Caco-2 (cell line): ENCODE results near the gene KRT71. TPM values are rescaled to one million over a fixed set of nuclear protein-coding genes. Genes with fewer than 3 reads are reported as not detected.

Source experiments
- BruUV-seq: library from RNA; stranded (reverse); fragments of 400-500 nt; replicated peaks from 2 replicates; lab custom pipeline; 2021; lab: Mats Ljungman, UMichigan
- CTCF ChIA-PET: fragments of 300-600 bp; sonication (Branson Sonifier 250); formaldehyde crosslinking; loops from one replicate; lab custom pipeline; 2022; ENCODE audit warnings: antibody characterized with exemption; lab: Charles Lee
- POLR2A ChIA-PET: fragments of 300-600 bp; sonication (Branson Sonifier 250); formaldehyde crosslinking; loops from one replicate; lab custom pipeline; 2022; ENCODE audit warnings: antibody characterized with exemption; lab: Charles Lee
- DNase-seq, 2 experiments: peaks; one replicate each; pipeline versions ENCODE4 v3.0.0 to v3.0.0-alpha.2; 2020 to 2022
- H3K27me3 ChIP-seq: replicated peaks from 2 replicates; pipeline ENCODE4 v1.6.0; 2011; ENCODE audit warnings: low read length; ENCODE audit not compliant: control insufficient read depth, insufficient read depth
- H3K36me3 ChIP-seq: 2 replicates; pipeline ENCODE4 v1.5.1; 2011; ENCODE audit warnings: low read length; ENCODE audit not compliant: control insufficient read depth, insufficient read depth
- H3K4me1 ChIP-seq: fragments of 250-450 bp; sonication (Bioruptor Pico); 2 replicates; pipeline ENCODE4 v1.5.1; 2020; ENCODE audit warnings: mild to moderate bottlenecking
- H3K4me3 ChIP-seq: 2 replicates; pipeline ENCODE4 v1.5.1; 2011; ENCODE audit warnings: low read depth, mild to moderate bottlenecking, control low read depth, low read length
- H3K9me3 ChIP-seq: fragments of 250-450 bp; sonication (Bioruptor Pico); 2 replicates; pipeline ENCODE4 v1.5.1; 2020; ENCODE audit warnings: mild to moderate bottlenecking, moderate library complexity
- H3K27ac Mint-ChIP-seq: one replicate; pipeline ENCODE4 v1.8.0; 2022; ENCODE audit warnings: mixed read lengths; ENCODE audit not compliant: unreplicated experiment
- H3K27me3 Mint-ChIP-seq: one replicate; pipeline ENCODE4 v1.8.0; 2022; ENCODE audit warnings: mixed read lengths; ENCODE audit not compliant: insufficient read depth, unreplicated experiment
- H3K36me3 Mint-ChIP-seq: one replicate; pipeline ENCODE4 v1.8.0; 2022; ENCODE audit warnings: mild to moderate bottlenecking, mixed read lengths; ENCODE audit not compliant: insufficient read depth, unreplicated experiment
- H3K4me1 Mint-ChIP-seq: one replicate; pipeline ENCODE4 v1.8.0; 2022; ENCODE audit warnings: low read depth, mixed read lengths; ENCODE audit not compliant: unreplicated experiment
- H3K4me3 Mint-ChIP-seq: one replicate; pipeline ENCODE4 v1.8.0; 2022; ENCODE audit warnings: mild to moderate bottlenecking, moderate library complexity, mixed read lengths; ENCODE audit not compliant: unreplicated experiment
- H3K9me3 Mint-ChIP-seq: one replicate; pipeline ENCODE4 v1.8.0; 2022; ENCODE audit warnings: mixed read lengths; ENCODE audit not compliant: unreplicated experiment
- CTCF ChIP-seq, 2 experiments: fragments of 200-600 bp in 1 of 2; IDR thresholded peaks; 1 replicate in 1 of 2; 2 replicates in 1 of 2; pipeline versions ENCODE4 v1.5.1 to v1.8.0; 2011 to 2022; ENCODE audit warnings: antibody characterized with exemption in 1 of 2, control low read depth in 1 of 2, inconsistent platforms in 1 of 2, low read depth in 1 of 2, low read length in 1 of 2, mild to moderate bottlenecking in 1 of 2, moderate library complexity in 1 of 2; ENCODE audit not compliant: insufficient read depth in 1 of 2, severe bottlenecking in 1 of 2, unreplicated experiment in 1 of 2
- intact Hi-C: fragments of 100-400 bp; cut with micrococcal nuclease; formaldehyde crosslinking; loops from one replicate; pipeline ENCODE4 v1.10.0; 2022; ENCODE audit not compliant: unreplicated experiment
- total RNA-seq: library from RNA; stranded (reverse); gene quantifications from 2 replicates; pipeline ENCODE4 v1.2.3, GENCODE V29; 2022

The KRT71 gene
- total RNA-seq, 1 experiment from 2014 or later = 1.2 TPM

- H3K4me3 ChIP-seq = no peak overlapping the region
- H3K9me3 ChIP-seq = no peaks in the 10 kb centered on the region
- ChIA-PET POLR2A (no interaction called here), CTCF (no interaction called here)
- intact Hi-C loops = no loop called here
- no peaks in the 10 kb centered on the region for H3K27me3 ChIP-seq
- no TSS peak for BruUV-seq
- Mint-ChIP-seq H3K36me3 (no peaks in the 10 kb centered on the region), H3K9me3 (no peaks in the 10 kb centered on the region), H3K4me3 (no peak overlapping the region), H3K4me1 (no peaks in the 10 kb centered on the region), H3K27ac (no peak overlapping the region), H3K27me3 (no peaks in the 10 kb centered on the region)
- no peak for TF ChIP-seq CTCF (IDR thresholded peaks at IDR 0.05; ENCODE audit: insufficient read depth in 1 of 2, low read depth in 1 of 2, low read length in 1 of 2, severe bottlenecking in 1 of 2, unreplicated experiment in 1 of 2)
- no peaks in the 10 kb centered on the region for H3K36me3 ChIP-seq
- no peaks in the 10 kb centered on the region for H3K4me1 ChIP-seq
- no peak for DNase-seq
Measured at GRCh38 chr12:52532636-52533035, 20.3 kb downstream of the KRT71 start.

- Histone ChIP-seq H3K4me3 (no peak overlapping the region), H3K9me3 (no peaks in the 10 kb centered on the region), H3K36me3 (no peaks in the 10 kb centered on the region), H3K4me1 (no peaks in the 10 kb centered on the region), H3K27me3 (no peaks in the 10 kb centered on the region)
- peak overlapping the region; percentile 9 for H3K27ac Mint-ChIP-seq
- TF ChIP-seq CTCF (IDR thresholded peaks at IDR 0.05; ENCODE audit: insufficient read depth in 1 of 2, low read depth in 1 of 2, low read length in 1 of 2, severe bottlenecking in 1 of 2, unreplicated experiment in 1 of 2) = no peak
- no peak for DNase-seq
- intact Hi-C loops = no loop called here
- H3K9me3 Mint-ChIP-seq = no peaks in the 10 kb centered on the region
- POLR2A ChIA-PET = no interaction called here
- BruUV-seq = no TSS peak
- no peaks in the 10 kb centered on the region for H3K4me1 Mint-ChIP-seq
- CTCF ChIA-PET = no interaction called here
- H3K4me3 Mint-ChIP-seq = no peak overlapping the region
- no peaks in the 10 kb centered on the region for H3K27me3 Mint-ChIP-seq
- no peaks in the 10 kb centered on the region for H3K36me3 Mint-ChIP-seq
Measured at GRCh38 chr12:52531566-52532300, 21.2 kb downstream of the KRT71 start.

- Mint-ChIP-seq H3K27ac (no peak overlapping the region), H3K36me3 (no peaks in the 10 kb centered on the region), H3K4me3 (no peak overlapping the region), H3K27me3 (no peaks in the 10 kb centered on the region), H3K4me1 (no peaks in the 10 kb centered on the region), H3K9me3 (no peaks in the 10 kb centered on the region)
- H3K4me1 ChIP-seq = no peaks in the 10 kb centered on the region
- POLR2A ChIA-PET = no interaction called here
- intact Hi-C loops = no loop called here
- no TSS peak for BruUV-seq
- no peaks in the 10 kb centered on the region for H3K27me3 ChIP-seq
- H3K9me3 ChIP-seq = no peaks in the 10 kb centered on the region
- H3K4me3 ChIP-seq = no peak overlapping the region
- DNase-seq = no peak
- no peak for TF ChIP-seq CTCF (IDR thresholded peaks at IDR 0.05; ENCODE audit: insufficient read depth in 1 of 2, low read depth in 1 of 2, low read length in 1 of 2, severe bottlenecking in 1 of 2, unreplicated experiment in 1 of 2)
- H3K36me3 ChIP-seq = no peaks in the 10 kb centered on the region
- CTCF ChIA-PET = interaction anchor here (0.6 kb wide), 1 partner anchor 333 kb away, joined by 3 read pairs; no protein-coding TSS in a partner anchor
Measured at GRCh38 chr12:52530905-52531304, 22.0 kb downstream of the KRT71 start.
